HG03432 (cell line): ENCODE data around the gene SF3B3.
A peak's percentile ranks its signal among the peaks of the same experiment; 100 is the strongest.
"Not testable (repeated sequence)": the region's sequence is repeated elsewhere in the genome, so short reads cannot be mapped to it uniquely, and the experiment has no call there.

Experiments used
- ATAC-seq: cut with Tn5 transposase; IDR thresholded peaks from one replicate; pipeline ENCODE4 v1.9.1; 2021; ENCODE audit warnings: mild to moderate bottlenecking, moderate library complexity; ENCODE audit not compliant: unreplicated experiment

SF3B3 gene

GRCh38 chr16:70510216-70510615, 13.4 kb upstream of the SF3B3 start:
- ATAC-seq: no peak

GRCh38 chr16:70511833-70512232, 11.8 kb upstream of the SF3B3 start:
- no peak for ATAC-seq

- no peak for ATAC-seq
Observed at GRCh38 chr16:70512456-70512855, 11.2 kb upstream of the SF3B3 start.

GRCh38 chr16:70520612-70521297, 2.9 kb upstream of the SF3B3 start:
- ATAC-seq: no peak

GRCh38 chr16:70522216-70523075, 1.2 kb upstream of the SF3B3 start:
- no peak for ATAC-seq

- ATAC-seq: peak; percentile 74
Observed at GRCh38 chr16:70523076-70523742, 407 bp upstream of the SF3B3 start, which contains the start of gene COG4. Gene COG4 (minus strand): TSS chr16:70523554. CDS start chr16:70523543, 11 bp downstream.

GRCh38 chr16:70524399-70524825, 796 bp downstream of the SF3B3 start:
- not testable (repeated sequence) for ATAC-seq

- no peak for ATAC-seq
Observed at GRCh38 chr16:70526403-70526802, 2.8 kb downstream of the SF3B3 start.

GRCh38 chr16:70527315-70527996, 3.8 kb downstream of the SF3B3 start:
- ATAC-seq: no peak

- no peak for ATAC-seq
Observed at GRCh38 chr16:70529051-70529777, 5.6 kb downstream of the SF3B3 start.

GRCh38 chr16:70529954-70530353, 6.3 kb downstream of the SF3B3 start:
- not testable (repeated sequence) for ATAC-seq

- no peak for ATAC-seq
Observed at GRCh38 chr16:70534971-70535370, 11.4 kb downstream of the SF3B3 start.

GRCh38 chr16:70540994-70541393, 17.4 kb downstream of the SF3B3 start:
- no peak for ATAC-seq

GRCh38 chr16:70544548-70544947, 20.9 kb downstream of the SF3B3 start:
- no peak for ATAC-seq

- no peak for ATAC-seq
Observed at GRCh38 chr16:70548936-70549335, 25.3 kb downstream of the SF3B3 start.

- no peak for ATAC-seq
Observed at GRCh38 chr16:70550082-70550481, 26.5 kb downstream of the SF3B3 start.

GRCh38 chr16:70551788-70552187, 28.2 kb downstream of the SF3B3 start:
- ATAC-seq: no peak

- no peak for ATAC-seq
Observed at GRCh38 chr16:70552675-70553074, 29.1 kb downstream of the SF3B3 start.

- ATAC-seq: no peak
Observed at GRCh38 chr16:70553645-70554044, 30.0 kb downstream of the SF3B3 start.

- ATAC-seq: no peak
Observed at GRCh38 chr16:70556063-70556462, 32.4 kb downstream of the SF3B3 start.
